Smooth muscle cell (in vitro differentiated cells): ENCODE results near the gene BMP10. TPM values are rescaled to one million over a fixed set of nuclear protein-coding genes. Genes with fewer than 3 reads are reported as not detected.

Source experiments
- polyA plus RNA-seq: library from polyadenylated mRNA; unstranded; fragments of >200 nt; fragmentation: Nextera tagmentation; extraction: Ambion mirVana; gene quantifications from 2 replicates; pipeline ENCODE4 v1.2.1, GENCODE V29; 2016
- total RNA-seq: library from RNA; depleted of rRNA; stranded (reverse); fragments of >200 nt; gene quantifications from 2 replicates; pipeline ENCODE4 v1.2.3, GENCODE V29; 2014

Gene BMP10
- total and polyA plus RNA-seq, 2 experiments from 2014 or later: not detected

Other genes starting within 250 kb of the BMP10 start
- not detected in 2 replicates for gene PROKR1, start 227.8 kb downstream of the BMP10 start, total RNA-seq
- gene PROKR1, start 227.8 kb downstream of the BMP10 start, polyA plus RNA-seq: not detected in 2 replicates
- gene ARHGAP25, start 136.6 kb downstream of the BMP10 start, total RNA-seq: 1.2 and 2.0 TPM in 2 replicates
- 1.5 and 2.7 TPM in 2 replicates for gene ARHGAP25, start 136.6 kb downstream of the BMP10 start, polyA plus RNA-seq
- not detected in 2 replicates for gene GKN2, start 81.5 kb upstream of the BMP10 start, total RNA-seq
- gene GKN2, start 81.5 kb upstream of the BMP10 start, polyA plus RNA-seq: not detected in 2 replicates
- not detected in 2 replicates for gene GKN1, start 103.2 kb upstream of the BMP10 start, total RNA-seq
- 1.4 TPM in 1 of 2 replicates, not detected in the other for gene GKN1, start 103.2 kb upstream of the BMP10 start, polyA plus RNA-seq
- gene ANTXR1, start 141.8 kb upstream of the BMP10 start, total RNA-seq: 292 and 302 TPM in 2 replicates
- gene ANTXR1, start 141.8 kb upstream of the BMP10 start, polyA plus RNA-seq: 230 and 309 TPM in 2 replicates